GM19238 (cell line): Measurements from ENCODE around the gene ATP8A2.
"Not testable (repeated sequence)": the region's sequence is repeated elsewhere in the genome, so short reads cannot be mapped to it uniquely, and the experiment has no call there.

ENCODE experiments used
- DNase-seq: peaks from one replicate; pipeline ENCODE4 v3.0.0; 2011; ENCODE audit warnings: low spot score; ENCODE audit not compliant: insufficient read length

Gene ATP8A2

GRCh38 chr13:25798998-25799397, 427.2 kb downstream of the ATP8A2 start:
- no peak for DNase-seq

- DNase-seq, result no peak
Measured at GRCh38 chr13:25800523-25800922, 428.7 kb downstream of the ATP8A2 start.

GRCh38 chr13:25802579-25802978, 430.8 kb downstream of the ATP8A2 start:
- no peak for DNase-seq

GRCh38 chr13:25803641-25804040, 431.9 kb downstream of the ATP8A2 start:
- no peak for DNase-seq

- no peak for DNase-seq
Measured at GRCh38 chr13:25806264-25806974, 434.6 kb downstream of the ATP8A2 start.

- no peak for DNase-seq
Measured at GRCh38 chr13:25807562-25807961, 435.8 kb downstream of the ATP8A2 start.

- DNase-seq, result no peak
Measured at GRCh38 chr13:25811506-25811905, 439.7 kb downstream of the ATP8A2 start.

- DNase-seq, result no peak
Measured at GRCh38 chr13:25816239-25816638, 444.5 kb downstream of the ATP8A2 start.

GRCh38 chr13:25819856-25820530, 448.2 kb downstream of the ATP8A2 start:
- no peak for DNase-seq

- no peak for DNase-seq
Measured at GRCh38 chr13:25821776-25822175, 450.0 kb downstream of the ATP8A2 start.

- DNase-seq, result not testable (repeated sequence)
Measured at GRCh38 chr13:25827221-25827620, 455.4 kb downstream of the ATP8A2 start.

GRCh38 chr13:25827831-25828465, 456.2 kb downstream of the ATP8A2 start:
- DNase-seq, result no peak

GRCh38 chr13:25833761-25834160, 462.0 kb downstream of the ATP8A2 start:
- DNase-seq, result no peak

GRCh38 chr13:25836574-25837336, 465.0 kb downstream of the ATP8A2 start:
- no peak for DNase-seq

GRCh38 chr13:25839371-25839770, 467.6 kb downstream of the ATP8A2 start:
- no peak for DNase-seq

- no peak for DNase-seq
Measured at GRCh38 chr13:25840261-25840660, 468.5 kb downstream of the ATP8A2 start.

- DNase-seq, result no peak
Measured at GRCh38 chr13:25840931-25841330, 469.2 kb downstream of the ATP8A2 start.

- DNase-seq, result no peak
Measured at GRCh38 chr13:25843692-25844091, 471.9 kb downstream of the ATP8A2 start.

- DNase-seq, result no peak
Measured at GRCh38 chr13:25844559-25845434, 473.0 kb downstream of the ATP8A2 start.

GRCh38 chr13:25846222-25846984, 474.6 kb downstream of the ATP8A2 start:
- no peak for DNase-seq
